8988T (cell line): ENCODE measurements around the gene RAD51D.
"Not testable (repeated sequence)": the region's sequence is repeated elsewhere in the genome, so short reads cannot be mapped to it uniquely, and the experiment has no call there.

Experiments
- DNase-seq: peaks from one replicate; pipeline ENCODE4 v3.0.0; 2011

Gene RAD51D

GRCh38 chr17:35141681-35142466 is 22.2 kb upstream of the RAD51D start, which contains the start of gene NLE1:
NLE1 (minus strand) TSS chr17:35142303; CDS start chr17:35142275, 28 bp downstream.
- peak; percentile 70 for DNase-seq

GRCh38 chr17:35138218-35138617 is 18.6 kb upstream of the RAD51D start:
- no peak for DNase-seq

- no peak for DNase-seq
Observed at GRCh38 chr17:35135322-35135721, 15.7 kb upstream of the RAD51D start.

- DNase-seq, result no peak
Observed at GRCh38 chr17:35132816-35133550, 13.3 kb upstream of the RAD51D start.

- no peak for DNase-seq
Observed at GRCh38 chr17:35132099-35132498, 12.4 kb upstream of the RAD51D start.

- no peak for DNase-seq
Observed at GRCh38 chr17:35130392-35130791, 10.7 kb upstream of the RAD51D start.

- DNase-seq, result no peak
Observed at GRCh38 chr17:35129973-35130351, 10.3 kb upstream of the RAD51D start.

- DNase-seq, result no peak
Observed at GRCh38 chr17:35129154-35129972, 9.7 kb upstream of the RAD51D start.

GRCh38 chr17:35127751-35128514 is 8.3 kb upstream of the RAD51D start:
- DNase-seq, result no peak

- no peak for DNase-seq
Observed at GRCh38 chr17:35121315-35121714, 1.7 kb upstream of the RAD51D start, which contains the start of gene FNDC8. FNDC8 (plus strand) TSS chr17:35121615; CDS start chr17:35121694, 79 bp downstream.

- no peak for DNase-seq
Observed at GRCh38 chr17:35117984-35118383, 1.7 kb downstream of the RAD51D start.

- DNase-seq, result no peak
Observed at GRCh38 chr17:35116845-35117244, 2.8 kb downstream of the RAD51D start.

GRCh38 chr17:35110791-35111190 is 8.9 kb downstream of the RAD51D start:
- DNase-seq, result not testable (repeated sequence)

- DNase-seq, result no peak
Observed at GRCh38 chr17:35104844-35105450, 14.7 kb downstream of the RAD51D start.

- DNase-seq, result no peak
Observed at GRCh38 chr17:35103271-35103670, 16.4 kb downstream of the RAD51D start.

- DNase-seq, result no peak
Observed at GRCh38 chr17:35101725-35102124, 17.9 kb downstream of the RAD51D start.

- no peak for DNase-seq
Observed at GRCh38 chr17:35101036-35101435, 18.6 kb downstream of the RAD51D start.

- DNase-seq, result no peak
Observed at GRCh38 chr17:35099908-35100307, 19.8 kb downstream of the RAD51D start.

GRCh38 chr17:35097776-35098175 is 21.9 kb downstream of the RAD51D start:
- no peak for DNase-seq

- DNase-seq, result no peak
Observed at GRCh38 chr17:35095741-35096140, 23.9 kb downstream of the RAD51D start.

GRCh38 chr17:35094902-35095301 is 24.8 kb downstream of the RAD51D start:
- no peak for DNase-seq

- not testable (repeated sequence) for DNase-seq
Observed at GRCh38 chr17:35090707-35091106, 29.0 kb downstream of the RAD51D start.
